ENCODE data around the gene TMEM150A. TPM values are rescaled to one million over a fixed set of nuclear protein-coding genes. Genes with fewer than 3 reads are reported as not detected.

The TMEM150A gene
- total RNA-seq, 2 donors from 2014 or later, result 17.4 to 32.3 TPM

DNA sequence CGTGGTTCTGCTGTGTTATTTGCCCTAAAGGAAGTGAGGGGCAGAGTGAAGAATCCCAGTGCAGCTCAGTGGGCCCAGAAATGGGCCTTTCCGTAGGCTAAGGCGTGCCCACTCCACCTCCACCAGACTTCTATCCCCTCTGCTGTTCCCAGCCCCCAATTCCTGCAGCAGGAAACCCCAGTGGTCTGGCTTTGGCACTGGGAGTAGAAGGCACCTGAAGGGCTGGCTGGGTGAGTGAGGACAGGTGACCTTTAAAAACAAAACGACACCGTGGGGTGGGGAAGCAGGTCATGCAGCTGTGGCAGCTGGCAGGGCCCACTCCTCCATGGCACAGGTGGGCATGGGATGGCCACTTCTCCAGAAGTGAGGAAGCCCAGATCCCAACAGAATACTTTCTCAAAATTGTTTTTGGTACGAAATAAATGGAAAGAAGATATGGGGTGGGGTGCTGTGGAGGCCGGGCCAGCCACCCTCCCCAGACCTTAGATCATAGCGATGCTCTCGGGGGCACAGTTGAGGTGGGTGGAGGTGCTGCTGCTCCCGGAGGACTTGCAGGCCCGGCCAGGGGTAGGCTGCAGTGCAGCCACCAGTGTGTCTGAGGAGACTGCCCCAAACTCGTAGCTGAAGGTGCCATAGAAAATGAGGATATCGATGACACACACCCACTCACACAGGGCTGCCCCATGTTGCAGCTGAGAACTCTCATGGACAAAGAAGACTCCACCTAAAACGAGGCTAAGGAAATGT, 3.7 kb downstream of the TMEM150A start:
- Histone ChIP-seq H3K4me1 (replicated peaks) (peaks cover 12% of the 10 kb centered on the region), H3K27me3 (replicated peaks; ENCODE audit: insufficient read depth) (no peaks in the 10 kb centered on the region), H3K27ac (no peak overlapping the region), H3K4me3 (no peak overlapping the region), H3K36me3 (no peaks in the 10 kb centered on the region), H3K9me3 (no peaks in the 10 kb centered on the region)
- intact Hi-C loops (cut with DNase I), result loop anchor here (5.0 kb wide), 1 partner anchor 36 kb away; the partner anchor contains the start of gene GGCX
- no peak for TF ChIP-seq POLR2AphosphoS5 (IDR thresholded peaks at IDR 0.05)
- no peak for TF ChIP-seq POLR2A (IDR thresholded peaks at IDR 0.05)
- DNase-seq (ENCODE audit: low spot score), result no peak
- 83% methylated on average over 14 of the region's 14 CpGs for WGBS

DNA sequence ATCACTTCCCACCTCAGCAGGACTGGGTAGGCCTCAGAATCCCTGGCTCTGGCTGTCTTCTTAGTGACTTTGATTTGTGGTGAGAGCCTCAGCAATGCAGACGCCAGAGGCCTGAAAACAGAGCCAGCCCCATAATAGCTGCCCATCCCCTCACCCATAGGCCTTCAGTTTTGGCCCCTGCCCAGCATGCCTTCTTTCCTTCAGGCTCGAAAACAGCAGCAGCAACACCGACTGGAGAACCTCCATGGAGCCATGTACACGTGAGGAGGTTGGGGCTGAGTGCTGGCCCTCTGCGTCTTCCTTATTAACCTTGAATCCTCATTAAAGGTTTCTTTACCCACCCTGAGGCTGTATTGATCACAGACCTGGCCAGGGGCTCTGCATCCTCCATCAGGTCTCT, 5.3 kb downstream of the TMEM150A start:
- Histone ChIP-seq H3K27me3 (replicated peaks; ENCODE audit: insufficient read depth) (no peaks in the 10 kb centered on the region), H3K4me1 (replicated peaks) (peaks cover 12% of the 10 kb centered on the region), H3K36me3 (no peaks in the 10 kb centered on the region), H3K9me3 (no peaks in the 10 kb centered on the region), H3K27ac (peak overlapping the region in 1 of 2 donors; percentile 93), H3K4me3 (no peak overlapping the region)
- intact Hi-C loops (cut with DNase I), result loop anchor here (5.0 kb wide), 1 partner anchor 35 kb away; the partner anchor contains the start of gene GGCX
- TF ChIP-seq, protein P1, sequence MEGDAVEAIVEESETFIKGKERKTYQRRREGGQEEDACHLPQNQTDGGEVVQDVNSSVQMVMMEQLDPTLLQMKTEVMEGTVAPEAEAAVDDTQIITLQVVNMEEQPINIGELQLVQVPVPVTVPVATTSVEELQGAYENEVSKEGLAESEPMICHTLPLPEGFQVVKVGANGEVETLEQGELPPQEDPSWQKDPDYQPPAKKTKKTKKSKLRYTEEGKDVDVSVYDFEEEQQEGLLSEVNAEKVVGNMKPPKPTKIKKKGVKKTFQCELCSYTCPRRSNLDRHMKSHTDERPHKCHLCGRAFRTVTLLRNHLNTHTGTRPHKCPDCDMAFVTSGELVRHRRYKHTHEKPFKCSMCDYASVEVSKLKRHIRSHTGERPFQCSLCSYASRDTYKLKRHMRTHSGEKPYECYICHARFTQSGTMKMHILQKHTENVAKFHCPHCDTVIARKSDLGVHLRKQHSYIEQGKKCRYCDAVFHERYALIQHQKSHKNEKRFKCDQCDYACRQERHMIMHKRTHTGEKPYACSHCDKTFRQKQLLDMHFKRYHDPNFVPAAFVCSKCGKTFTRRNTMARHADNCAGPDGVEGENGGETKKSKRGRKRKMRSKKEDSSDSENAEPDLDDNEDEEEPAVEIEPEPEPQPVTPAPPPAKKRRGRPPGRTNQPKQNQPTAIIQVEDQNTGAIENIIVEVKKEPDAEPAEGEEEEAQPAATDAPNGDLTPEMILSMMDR (IDR thresholded peaks at IDR 0.05), result no peak
- TF ChIP-seq POLR2A (IDR thresholded peaks at IDR 0.05) (no peak), POLR2AphosphoS5 (IDR thresholded peaks at IDR 0.05) (no peak)
- 80% methylated on average over 5 of the region's 5 CpGs for WGBS
- no peak for DNase-seq (ENCODE audit: low spot score)

DNA sequence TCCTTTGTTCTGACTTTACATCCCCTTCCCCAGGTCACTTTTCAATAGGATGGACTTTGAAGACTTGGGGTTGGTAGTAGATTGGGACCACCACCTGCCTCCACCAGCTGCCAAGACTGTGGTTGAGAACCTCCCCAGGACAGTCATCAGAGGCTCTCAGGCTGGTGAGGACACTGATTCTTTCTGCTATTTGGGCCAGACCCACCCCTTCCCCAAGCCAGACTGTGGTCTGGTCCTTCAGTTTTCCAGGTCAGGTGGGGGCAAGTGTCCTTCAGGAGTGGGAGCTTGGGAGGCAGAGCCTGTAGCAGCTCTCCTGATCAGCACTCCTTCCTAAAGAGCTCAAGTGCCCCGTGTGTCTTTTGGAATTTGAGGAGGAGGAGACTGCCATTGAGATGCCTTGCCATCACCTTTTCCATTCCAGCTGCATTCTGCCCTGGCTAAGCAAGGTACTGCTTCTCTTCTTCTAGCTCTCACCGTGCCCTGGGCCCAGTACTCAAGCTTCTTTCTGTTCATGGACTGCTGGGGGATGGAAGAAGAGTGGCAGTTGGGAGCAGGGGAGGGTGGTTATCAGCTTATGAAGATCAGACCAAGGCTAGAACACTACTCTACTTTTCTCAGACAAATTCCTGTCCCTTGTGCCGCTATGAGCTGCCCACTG, 5.9 kb downstream of the TMEM150A start:
- no peaks in the 10 kb centered on the region for H3K27me3 ChIP-seq (replicated peaks; ENCODE audit: insufficient read depth)

DNA sequence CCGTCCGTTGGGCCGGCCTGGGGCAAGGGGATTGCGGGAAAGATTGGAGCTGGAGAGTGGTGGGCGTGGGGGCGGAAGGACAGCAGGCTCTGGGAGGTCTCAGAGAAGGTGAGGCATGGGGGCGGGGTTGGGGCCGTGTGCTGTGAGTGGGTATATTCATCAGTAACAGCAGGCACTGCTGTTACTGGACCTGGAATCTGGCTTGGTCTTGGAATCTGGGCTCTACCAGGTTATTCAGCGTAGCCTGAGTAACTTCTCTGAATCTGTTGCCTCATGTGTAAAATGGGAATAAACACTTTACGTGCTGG, 6.5 kb downstream of the TMEM150A start:
- Histone ChIP-seq H3K9me3 (no peaks in the 10 kb centered on the region), H3K27me3 (replicated peaks; ENCODE audit: insufficient read depth) (no peaks in the 10 kb centered on the region), H3K27ac (peak overlapping the region; percentile 89 to 93), H3K36me3 (no peaks in the 10 kb centered on the region), H3K4me3 (peak overlapping the region; percentile 84 to 87), H3K4me1 (replicated peaks) (peaks cover 12% of the 10 kb centered on the region)
- DNase-seq (ENCODE audit: low spot score), result no peak
- intact Hi-C loops (cut with DNase I), result loop anchor here (5.0 kb wide), 1 partner anchor 34 kb away; the partner anchor contains the start of gene GGCX
- 0% methylated on average over 10 of the region's 10 CpGs for WGBS
- TF ChIP-seq POLR2A (IDR thresholded peaks at IDR 0.05) (no peak), POLR2AphosphoS5 (IDR thresholded peaks at IDR 0.05) (no peak)
- TF ChIP-seq, protein P1 (IDR thresholded peaks at IDR 0.05), result no peak

More for the DNA sequence above, 5.9 kb downstream of the TMEM150A start:
- H3K9me3 ChIP-seq, result no peaks in the 10 kb centered on the region
- no peak for DNase-seq (ENCODE audit: low spot score)
- TF ChIP-seq POLR2AphosphoS5 (IDR thresholded peaks at IDR 0.05) (no peak), POLR2A (IDR thresholded peaks at IDR 0.05) (no peak)
- TF ChIP-seq, protein P1 (IDR thresholded peaks at IDR 0.05), result no peak
- 66% methylated on average over 3 of the region's 3 CpGs for WGBS
- intact Hi-C loops (cut with DNase I), result loop anchor here (5.0 kb wide), 1 partner anchor 34 kb away; the partner anchor contains the start of gene GGCX
- peak overlapping the region; percentile 84 to 87 for H3K4me3 ChIP-seq
- peaks cover 12% of the 10 kb centered on the region for H3K4me1 ChIP-seq (replicated peaks)
- no peaks in the 10 kb centered on the region for H3K36me3 ChIP-seq
- peak overlapping the region; percentile 89 to 93 for H3K27ac ChIP-seq

DNA sequence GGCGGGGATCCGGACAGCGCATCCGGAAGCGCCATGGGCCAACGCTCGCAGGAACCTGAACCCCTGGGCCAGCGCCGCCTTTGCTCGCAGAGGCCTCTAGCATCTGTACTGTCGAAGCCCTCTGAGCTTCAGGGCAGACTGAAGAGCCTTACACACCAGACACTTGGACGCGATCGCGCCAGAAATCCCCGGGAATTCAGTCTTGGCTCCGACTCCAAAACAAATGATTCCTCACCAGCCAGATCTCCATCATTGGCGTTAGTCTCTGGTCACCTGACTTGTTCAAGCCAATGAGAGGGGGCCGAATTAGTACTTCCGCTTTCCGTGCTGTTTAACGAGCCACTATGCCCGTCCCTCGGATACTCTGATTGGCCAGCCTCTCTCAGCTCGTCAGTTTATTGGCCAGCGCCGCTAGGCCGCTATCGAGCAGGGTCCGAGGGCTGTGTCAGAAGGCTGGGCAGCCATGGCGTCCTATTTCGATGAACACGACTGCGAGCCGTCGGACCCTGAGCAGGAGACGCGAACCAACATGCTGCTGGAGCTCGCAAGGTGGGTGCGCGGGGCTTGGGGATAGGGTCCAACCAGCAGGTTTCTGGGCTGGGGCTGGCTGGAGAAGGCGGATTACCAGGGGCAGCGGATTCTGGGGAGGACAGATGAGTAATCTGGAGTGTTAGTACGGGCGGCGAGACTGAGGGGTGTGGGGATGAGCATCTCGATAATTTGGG, 7.0 kb downstream of the TMEM150A start, which contains the start of gene RNF181:
TSS of gene RNF181 (plus strand) at position 445 of the 725 bp plus-strand sequence. CDS start at position 464, 19 bp downstream.
- TF ChIP-seq, protein P1 (IDR thresholded peaks at IDR 0.05), result no peak
- TF ChIP-seq POLR2AphosphoS5 (IDR thresholded peaks at IDR 0.05) (peak; percentile 97), POLR2A (IDR thresholded peaks at IDR 0.05) (peak; percentile 89)
- peak; percentile 98 for DNase-seq (ENCODE audit: low spot score)
- Histone ChIP-seq H3K36me3 (no peaks in the 10 kb centered on the region), H3K27ac (peak within 1 kb of the TSS; percentile 89 to 93), H3K9me3 (no peaks in the 10 kb centered on the region), H3K4me1 (replicated peaks) (peaks cover 12% of the 10 kb centered on the region), H3K27me3 (replicated peaks; ENCODE audit: insufficient read depth) (no peaks in the 10 kb centered on the region), H3K4me3 (peak within 1 kb of the TSS; percentile 84 to 87)
- intact Hi-C loops (cut with DNase I), result loop anchor here (5.0 kb wide), 1 partner anchor 33 kb away; the partner anchor contains the start of gene GGCX
- under 1% methylated on average over 47 of the region's 47 CpGs for WGBS

Data from prostate gland (tissue), 2 donors.